ENCODE data around the gene PXDN.
A peak's percentile ranks its signal among the peaks of the same experiment; 100 is the strongest.

PXDN gene

DNA sequence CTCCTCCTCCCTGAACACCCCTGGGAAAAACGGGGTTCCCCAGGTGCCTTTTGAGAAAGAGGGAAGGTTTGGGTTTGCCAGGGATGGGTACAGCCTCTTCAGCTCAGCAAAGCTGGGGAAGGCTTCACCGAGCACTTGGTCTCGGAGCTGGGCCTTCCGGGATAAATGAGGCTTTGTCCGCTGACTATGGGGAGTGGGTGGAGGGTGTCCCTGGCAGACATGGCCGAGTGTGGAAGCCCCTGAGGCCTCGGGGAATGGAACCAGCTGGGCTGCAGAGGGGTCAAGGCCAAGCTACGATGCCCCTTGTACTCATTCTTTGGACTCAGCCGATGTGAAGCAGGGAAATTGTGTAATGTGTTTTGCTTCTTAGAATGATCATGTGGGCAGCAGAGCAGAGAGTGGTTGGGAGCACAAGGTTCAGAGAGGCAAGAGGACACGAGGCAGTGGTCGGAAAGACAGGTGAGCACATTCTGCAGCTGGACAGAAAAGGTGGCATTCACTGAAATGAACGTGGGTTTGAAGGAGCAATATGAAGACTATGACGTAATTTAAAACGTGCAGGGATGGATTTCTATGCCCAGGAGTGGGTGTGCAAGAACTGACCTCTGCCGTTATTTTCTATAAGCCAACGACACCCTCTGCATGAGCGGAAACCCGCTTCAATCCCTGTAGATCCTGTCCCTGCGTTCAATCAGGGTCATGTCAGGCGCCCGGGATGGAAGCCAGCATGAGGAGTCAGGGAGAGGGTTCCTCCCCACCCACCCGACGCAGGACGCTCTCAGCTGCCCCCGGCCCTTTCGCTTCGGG is 142.6 kb downstream of the PXDN start:
- FAIRE-seq (no peak), DNase-seq (ENCODE audit: low spot score) (no peak)

DNA sequence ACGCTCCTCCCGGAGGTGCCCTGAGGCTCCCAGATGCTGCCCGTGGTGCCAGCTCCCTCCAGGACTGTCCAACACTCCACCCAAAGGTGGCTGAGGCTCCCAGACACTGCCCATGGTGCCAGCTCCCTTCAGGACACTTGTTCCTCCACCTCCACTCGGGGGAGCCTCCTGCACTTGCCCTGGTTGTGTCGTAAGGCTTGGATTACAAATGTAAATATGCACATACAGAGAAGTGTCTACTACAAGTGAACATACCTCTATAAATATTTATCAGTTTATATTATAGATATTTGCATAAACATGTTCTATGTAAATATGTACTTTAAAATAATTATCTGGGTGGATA is 143.3 kb downstream of the PXDN start:
- DNase-seq (ENCODE audit: low spot score), result no peak
- FAIRE-seq, result no peak

- FAIRE-seq (no peak), DNase-seq (ENCODE audit: low spot score) (no peak)
Measured at GRCh38 chr2:1600191-1601066, 143.9 kb downstream of the PXDN start.

GRCh38 chr2:1599301-1600085 is 144.8 kb downstream of the PXDN start:
- no peak for FAIRE-seq
- no peak for DNase-seq (ENCODE audit: low spot score)

GRCh38 chr2:1598800-1599199 is 145.5 kb downstream of the PXDN start:
- FAIRE-seq, result no peak

GRCh38 chr2:1598041-1598710 is 146.1 kb downstream of the PXDN start:
- DNase-seq (ENCODE audit: low spot score) (no peak), FAIRE-seq (no peak)

More at GRCh38 chr2:1598800-1599199, 145.5 kb downstream of the PXDN start:
- no peak for DNase-seq (ENCODE audit: low spot score)

DNA sequence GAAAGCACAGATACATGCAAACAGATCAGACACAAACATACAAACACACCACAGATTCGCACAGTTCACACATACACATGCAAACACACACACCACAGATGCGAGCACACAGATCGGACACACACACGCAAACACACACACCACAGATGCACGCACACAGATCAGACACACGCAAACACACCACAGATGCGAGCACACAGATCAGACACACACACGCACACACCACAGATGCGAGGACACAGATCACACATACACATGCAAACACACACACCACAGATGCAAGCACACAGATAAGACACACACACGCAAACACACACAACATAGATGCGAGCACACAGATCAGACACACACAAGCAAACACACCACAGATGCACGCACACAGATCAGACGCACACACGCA is 149.0 kb downstream of the PXDN start:
- DNase-seq (ENCODE audit: low spot score), result no peak
- FAIRE-seq, result peak; percentile 84

- FAIRE-seq, result no peak
Measured at GRCh38 chr2:1594373-1595171, 149.7 kb downstream of the PXDN start.

GRCh38 chr2:1594123-1594372 is 150.3 kb downstream of the PXDN start:
- DNase-seq (ENCODE audit: low spot score), result no peak
- no peak for FAIRE-seq

More at GRCh38 chr2:1594373-1595171, 149.7 kb downstream of the PXDN start:
- peak; percentile 27 for DNase-seq (ENCODE audit: low spot score)

DNA sequence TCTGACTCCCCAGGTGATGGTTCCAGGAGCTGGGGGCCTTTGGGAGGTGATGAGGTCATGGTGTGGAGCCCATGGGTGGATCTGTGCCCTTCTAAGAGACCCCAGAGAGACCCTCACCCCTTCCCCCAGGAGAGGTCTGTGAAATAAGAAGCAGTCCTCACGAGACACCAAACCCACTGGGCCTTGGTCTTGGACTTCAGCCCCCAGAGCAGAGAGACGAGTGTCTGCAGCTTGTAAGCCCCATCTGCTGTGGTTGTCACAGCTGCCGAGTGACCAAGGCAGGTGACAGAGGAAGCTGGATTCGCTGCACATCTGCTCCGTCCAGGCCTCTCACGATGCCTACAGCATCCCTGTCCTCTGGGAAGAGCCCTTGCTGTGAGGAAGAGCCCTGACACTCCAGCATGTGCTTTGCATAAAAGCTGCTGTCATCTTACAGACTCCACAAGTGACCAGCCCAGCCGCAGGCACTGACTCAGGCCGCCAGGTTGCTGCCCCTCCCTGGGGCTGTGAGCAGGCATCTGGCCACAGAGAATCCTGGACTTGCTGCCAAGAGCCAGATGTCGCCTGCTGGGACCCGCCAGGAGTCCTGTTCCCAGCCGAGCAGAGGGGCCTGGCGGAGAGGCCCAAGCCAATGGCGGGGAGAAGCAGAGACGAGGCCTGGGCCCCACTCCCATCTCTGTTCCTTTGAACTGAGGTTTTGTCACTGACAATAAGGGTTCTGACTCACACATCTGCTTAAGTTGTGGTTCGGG is 150.8 kb downstream of the PXDN start:
- no peak for FAIRE-seq
- DNase-seq (ENCODE audit: low spot score), result peak; percentile 77

DNA sequence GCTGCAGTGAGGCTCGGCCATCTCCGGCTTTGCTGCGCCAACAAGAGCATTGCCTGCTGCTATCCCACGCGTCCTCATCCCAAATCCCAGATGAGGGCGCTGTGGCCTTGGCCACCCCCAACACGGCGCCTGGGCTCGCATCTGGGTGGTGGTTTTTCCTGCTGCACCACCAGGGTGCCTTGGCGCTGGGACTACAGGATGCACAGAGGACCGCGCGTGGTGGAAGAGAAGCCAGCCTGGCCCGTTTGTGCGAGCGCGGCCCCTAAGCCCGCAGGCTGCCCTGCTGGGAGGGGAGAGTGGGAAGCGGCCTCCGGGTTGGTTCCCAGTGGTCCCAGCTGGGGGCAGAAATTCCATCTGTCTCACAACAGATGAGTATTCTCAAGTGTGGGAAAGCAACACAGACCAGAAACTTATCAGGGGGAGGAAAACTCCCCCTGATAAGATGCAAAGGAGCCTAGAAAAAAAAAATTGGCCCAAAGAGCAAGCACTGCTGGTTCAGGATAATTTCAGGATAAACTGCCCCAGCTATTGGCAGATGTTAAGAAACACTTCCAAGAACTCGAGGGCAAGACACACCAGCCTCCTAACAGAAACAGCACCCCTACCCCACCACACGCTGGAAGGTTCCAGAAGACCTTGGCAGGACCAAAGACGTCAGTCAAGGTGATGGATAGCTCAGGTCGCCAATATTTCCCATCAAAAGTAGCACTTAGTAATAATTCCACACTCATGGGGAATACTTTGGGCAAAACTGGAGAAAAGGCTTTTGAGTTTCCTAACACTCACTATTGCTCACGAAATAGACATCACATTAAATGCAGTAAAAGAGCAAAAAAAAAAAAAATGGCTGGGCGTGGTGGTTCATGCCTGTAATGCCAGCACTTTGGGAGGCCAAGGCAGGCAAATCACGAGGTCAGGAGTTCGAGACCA is 152.1 kb downstream of the PXDN start:
- FAIRE-seq, result no peak
- no peak for DNase-seq (ENCODE audit: low spot score)

GRCh38 chr2:1591461-1591770 is 152.9 kb downstream of the PXDN start:
- no peak for DNase-seq (ENCODE audit: low spot score)

GRCh38 chr2:1590596-1591460 is 153.5 kb downstream of the PXDN start:
- DNase-seq (ENCODE audit: low spot score) (no peak), FAIRE-seq (no peak)

More at GRCh38 chr2:1591461-1591770, 152.9 kb downstream of the PXDN start:
- no peak for FAIRE-seq

- peak; percentile 38 for DNase-seq (ENCODE audit: low spot score)
- FAIRE-seq, result no peak
Measured at GRCh38 chr2:1588978-1589621, 155.2 kb downstream of the PXDN start.

DNA sequence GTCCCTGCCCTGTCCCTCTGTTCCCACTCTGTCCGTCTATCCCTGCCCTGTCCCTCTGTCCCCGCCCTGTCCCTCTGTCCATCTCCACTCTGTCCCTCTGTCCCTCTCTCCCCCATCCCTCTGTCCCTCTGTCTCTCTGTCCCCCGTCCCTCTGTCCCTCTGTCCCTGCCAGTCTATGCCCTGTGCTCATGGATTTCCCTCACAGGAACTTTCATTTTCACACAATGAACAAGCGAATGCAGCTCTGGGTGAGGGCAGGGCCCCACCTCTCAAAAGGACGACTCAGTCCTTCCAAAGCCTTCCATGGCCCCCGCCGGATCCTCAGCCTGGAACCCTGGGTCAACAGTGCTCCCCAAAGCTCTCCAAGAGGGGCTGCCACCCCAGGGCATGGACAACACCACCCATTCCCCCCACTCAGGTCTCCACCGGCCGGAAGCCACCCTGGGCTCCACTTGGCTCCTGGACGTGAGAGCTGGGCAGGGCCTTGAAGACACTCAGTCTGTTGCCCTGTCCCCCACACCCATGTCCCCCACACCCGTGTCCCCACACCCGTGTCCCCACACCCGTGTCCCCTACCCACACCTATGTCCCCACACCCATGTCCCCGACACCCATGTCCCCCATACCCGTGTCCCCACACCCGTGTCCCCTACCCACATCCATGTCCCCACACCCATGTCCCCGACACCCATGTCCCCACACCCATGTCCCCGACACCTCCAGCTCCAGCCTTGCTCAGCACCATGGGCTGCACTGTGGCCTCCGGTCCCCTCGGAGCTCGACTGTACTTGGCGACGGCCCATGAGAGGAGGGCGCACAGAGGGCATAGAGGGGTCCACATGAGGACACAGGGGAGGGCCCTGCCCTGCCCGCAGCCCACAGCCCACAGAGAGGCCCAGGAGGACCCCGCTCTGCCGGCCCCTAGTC is 156.0 kb downstream of the PXDN start:
- DNase-seq (ENCODE audit: low spot score) (no peak), FAIRE-seq (no peak)
